Measurements from ENCODE around the gene DDX31. TPM values are rescaled to one million over a fixed set of nuclear protein-coding genes. Genes with fewer than 3 reads are reported as not detected.

DDX31 gene
- total RNA-seq, 2 experiments from 2014 or later, result 28.3 to 28.8 TPM

- H3K27ac ChIP-seq (ENCODE audit: low read depth, low read length, poor library complexity, severe bottlenecking), result no peak within 1 kb of the TSS
- H3K4me1 ChIP-seq (ENCODE audit: insufficient read depth, low read length, poor library complexity, severe bottlenecking), result no peaks in the 10 kb centered on the region
- no peaks in the 10 kb centered on the region for H4K20me1 ChIP-seq (ENCODE audit: insufficient read depth, low read length)
- no peak within 1 kb of the TSS for H3K4me2 ChIP-seq (ENCODE audit: low read length)
- H3K9me3 ChIP-seq (ENCODE audit: low read length), result no peaks in the 10 kb centered on the region
- POLR2A ChIA-PET, result interaction anchor here (0.6 kb wide), 1 partner anchor 193 kb away, joined by 3 read pairs; no protein-coding TSS in a partner anchor
- no peaks in the 10 kb centered on the region for H3K9me2 ChIP-seq (ENCODE audit: insufficient read depth, low read length)
- no TSS peak for BruUV-seq (replicated peaks)
- intact Hi-C loops (cut with micrococcal nuclease; ENCODE audit: unreplicated experiment), result no loop called here
- no peaks in the 10 kb centered on the region for H3K79me2 ChIP-seq (ENCODE audit: insufficient read depth, low read depth, low read length)
- H2AFZ ChIP-seq (ENCODE audit: low read length), result no peak within 1 kb of the TSS
- no peak within 1 kb of the TSS for H3K4me3 ChIP-seq (ENCODE audit: low read depth, low read length, poor library complexity, severe bottlenecking)
- TF ChIP-seq CTCF (conservative IDR thresholded peaks at IDR 0.05; ENCODE audit: low read length), result no peak
- no peak for TF ChIP-seq EZH2phosphoT487 (IDR thresholded peaks at IDR 0.05; ENCODE audit: borderline replicate concordance, low read depth, low read length)
- CTCF ChIA-PET (ENCODE audit: unreplicated experiment), result no interaction called here
- DNase-seq (ENCODE audit: low spot score), result no peak
- no peaks in the 10 kb centered on the region for H3K36me3 ChIP-seq (ENCODE audit: insufficient read depth, low read length)
Measured at GRCh38 chr9:132582276-132582785, 87.5 kb downstream of the DDX31 start, which contains the start of gene BARHL1. Gene BARHL1, plus strand, starts transcription at chr9:132582606. Its CDS starts 192 bp downstream, at chr9:132582798.

DNA sequence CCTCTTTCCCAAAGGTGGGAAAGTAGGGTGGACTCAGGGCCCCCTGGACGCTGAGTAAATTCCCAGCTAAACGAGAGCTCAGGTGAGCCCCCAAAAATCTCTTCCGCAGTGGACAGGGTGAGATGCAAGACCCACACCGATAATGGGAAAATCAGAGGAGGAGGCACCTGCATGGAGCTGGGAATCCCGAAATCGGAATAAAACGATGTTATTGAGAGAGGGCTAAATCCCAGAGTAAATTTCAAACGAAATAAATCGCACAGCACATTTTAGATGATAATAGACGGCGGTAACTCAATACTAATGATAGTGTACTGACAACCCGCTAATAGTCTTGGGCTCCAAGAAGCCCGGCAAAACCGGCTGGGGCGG lies 90.4 kb downstream of the DDX31 start:
- no peaks in the 10 kb centered on the region for H3K36me3 ChIP-seq (ENCODE audit: insufficient read depth, low read length)
- BruUV-seq (replicated peaks), result no TSS peak
- no peaks in the 10 kb centered on the region for H3K9me2 ChIP-seq (ENCODE audit: insufficient read depth, low read length)
- H4K20me1 ChIP-seq (ENCODE audit: insufficient read depth, low read length), result no peaks in the 10 kb centered on the region
- no peaks in the 10 kb centered on the region for H3K4me1 ChIP-seq (ENCODE audit: insufficient read depth, low read length, poor library complexity, severe bottlenecking)
- H3K79me2 ChIP-seq (ENCODE audit: insufficient read depth, low read depth, low read length), result no peaks in the 10 kb centered on the region
- intact Hi-C loops (cut with micrococcal nuclease; ENCODE audit: unreplicated experiment), result no loop called here
- ChIA-PET CTCF (ENCODE audit: unreplicated experiment) (no interaction called here), POLR2A (no interaction called here)
- H3K27ac ChIP-seq (ENCODE audit: low read depth, low read length, poor library complexity, severe bottlenecking), result no peak overlapping the region
- H3K4me3 ChIP-seq (ENCODE audit: low read depth, low read length, poor library complexity, severe bottlenecking), result no peak overlapping the region
- TF ChIP-seq CTCF (conservative IDR thresholded peaks at IDR 0.05; ENCODE audit: low read length), result no peak
- no peak for TF ChIP-seq EZH2phosphoT487 (IDR thresholded peaks at IDR 0.05; ENCODE audit: borderline replicate concordance, low read depth, low read length)
- H3K4me2 ChIP-seq (ENCODE audit: low read length), result no peak overlapping the region
- no peak for DNase-seq (ENCODE audit: low spot score)
- no peaks in the 10 kb centered on the region for H3K9me3 ChIP-seq (ENCODE audit: low read length)
- no peak overlapping the region for H2AFZ ChIP-seq (ENCODE audit: low read length)

GRCh38 chr9:132578367-132578932 lies 91.3 kb downstream of the DDX31 start:
- Histone ChIP-seq H3K27ac (ENCODE audit: low read depth, low read length, poor library complexity, severe bottlenecking) (no peak overlapping the region), H3K4me1 (ENCODE audit: insufficient read depth, low read length, poor library complexity, severe bottlenecking) (no peaks in the 10 kb centered on the region), H3K4me2 (ENCODE audit: low read length) (no peak overlapping the region), H4K20me1 (ENCODE audit: insufficient read depth, low read length) (no peaks in the 10 kb centered on the region), H3K36me3 (ENCODE audit: insufficient read depth, low read length) (no peaks in the 10 kb centered on the region), H3K9me3 (ENCODE audit: low read length) (no peaks in the 10 kb centered on the region), H3K9me2 (ENCODE audit: insufficient read depth, low read length) (no peaks in the 10 kb centered on the region), H3K79me2 (ENCODE audit: insufficient read depth, low read depth, low read length) (no peaks in the 10 kb centered on the region), H2AFZ (ENCODE audit: low read length) (no peak overlapping the region), H3K4me3 (ENCODE audit: low read depth, low read length, poor library complexity, severe bottlenecking) (no peak overlapping the region)
- no peak for DNase-seq (ENCODE audit: low spot score)
- TF ChIP-seq EZH2phosphoT487 (IDR thresholded peaks at IDR 0.05; ENCODE audit: borderline replicate concordance, low read depth, low read length) (no peak), CTCF (conservative IDR thresholded peaks at IDR 0.05; ENCODE audit: low read length) (no peak)
- POLR2A ChIA-PET, result no interaction called here
- CTCF ChIA-PET (ENCODE audit: unreplicated experiment), result no interaction called here
- BruUV-seq (replicated peaks), result no TSS peak
- intact Hi-C loops (cut with micrococcal nuclease; ENCODE audit: unreplicated experiment), result no loop called here
